ENCODE results near the gene ZNF766. TPM values are rescaled to one million over a fixed set of nuclear protein-coding genes. Genes with fewer than 3 reads are reported as not detected.
A peak's percentile ranks its signal among the peaks of the same experiment; 100 is the strongest.

ZNF766 gene
- total RNA-seq, 2 donors from 2014 or later: 6.8 to 16.9 TPM

- H3K4me3 ChIP-seq: peak within 1 kb of the TSS; percentile 100
- peaks cover 4% of the 10 kb centered on the region for H3K9me3 ChIP-seq
- peaks cover 9 to 17% of the 10 kb centered on the region in 2 donors for H3K4me1 ChIP-seq (ENCODE audit: control insufficient read depth in 1 of 2, low read depth in 2 of 2)
- TF ChIP-seq CTCF (IDR thresholded peaks at IDR 0.05): no peak
- no peaks in the 10 kb centered on the region for H3K27me3 ChIP-seq (replicated peaks; ENCODE audit: insufficient read depth)
- H3K36me3 ChIP-seq: peaks cover 25% of the 10 kb centered on the region
- peak within 1 kb of the TSS; percentile 86 to 98 for H3K27ac ChIP-seq
- DNase-seq (ENCODE audit: low spot score) (peak; percentile 42), ATAC-seq (ENCODE audit: insufficient number of reproducible peaks, low FRiP score, low read depth) (peak; percentile 66)
Observed at GRCh38 chr19:52296773-52297600, 27.6 kb downstream of the ZNF766 start, which contains the start of gene ZNF480. Gene ZNF480, plus strand, starts transcription at chr19:52297169. Its CDS starts 3,244 bp downstream, at chr19:52300413.

GRCh38 chr19:52297601-52298364 lies 28.4 kb downstream of the ZNF766 start:
- peaks cover 4% of the 10 kb centered on the region for H3K9me3 ChIP-seq
- peak overlapping the region; percentile 100 for H3K4me3 ChIP-seq
- no peak for ATAC-seq (ENCODE audit: insufficient number of reproducible peaks, low FRiP score, low read depth)

GRCh38 chr19:52307275-52307674 lies 37.9 kb downstream of the ZNF766 start:
- Histone ChIP-seq H3K27me3 (replicated peaks; ENCODE audit: insufficient read depth) (no peaks in the 10 kb centered on the region), H3K36me3 (peaks cover 52% of the 10 kb centered on the region), H3K9me3 (peaks cover 74% of the 10 kb centered on the region), H3K4me1 (ENCODE audit: control insufficient read depth in 1 of 2, low read depth in 2 of 2) (no peaks in the 10 kb centered on the region), H3K4me3 (no peak overlapping the region), H3K27ac (no peak overlapping the region)
- no peak for ATAC-seq (ENCODE audit: insufficient number of reproducible peaks, low FRiP score, low read depth)
- DNase-seq (ENCODE audit: low spot score): no peak
- no peak for TF ChIP-seq CTCF (IDR thresholded peaks at IDR 0.05)

More at GRCh38 chr19:52297601-52298364, 28.4 kb downstream of the ZNF766 start:
- no peak for TF ChIP-seq CTCF (IDR thresholded peaks at IDR 0.05)
- Histone ChIP-seq H3K36me3 (peaks cover 25% of the 10 kb centered on the region), H3K27ac (peak overlapping the region; percentile 86 to 98), H3K27me3 (replicated peaks; ENCODE audit: insufficient read depth) (no peaks in the 10 kb centered on the region), H3K4me1 (ENCODE audit: control insufficient read depth in 1 of 2, low read depth in 2 of 2) (peaks cover 9 to 17% of the 10 kb centered on the region in 2 donors)
- no peak for DNase-seq (ENCODE audit: low spot score)

- TF ChIP-seq CTCF (IDR thresholded peaks at IDR 0.05): no peak
- no peaks in the 10 kb centered on the region for H3K27me3 ChIP-seq (replicated peaks; ENCODE audit: insufficient read depth)
- H3K27ac ChIP-seq: no peak overlapping the region
- peak overlapping the region; percentile 37 for H3K4me3 ChIP-seq
- no peak for ATAC-seq (ENCODE audit: insufficient number of reproducible peaks, low FRiP score, low read depth)
- H3K4me1 ChIP-seq (ENCODE audit: control insufficient read depth in 1 of 2, low read depth in 2 of 2): no peaks in the 10 kb centered on the region
- H3K9me3 ChIP-seq: peaks cover 100% of the 10 kb centered on the region
- H3K36me3 ChIP-seq: peaks cover 53% of the 10 kb centered on the region
- no peak for DNase-seq (ENCODE audit: low spot score)
Observed at GRCh38 chr19:52322429-52322828, 53.0 kb downstream of the ZNF766 start.

DNA sequence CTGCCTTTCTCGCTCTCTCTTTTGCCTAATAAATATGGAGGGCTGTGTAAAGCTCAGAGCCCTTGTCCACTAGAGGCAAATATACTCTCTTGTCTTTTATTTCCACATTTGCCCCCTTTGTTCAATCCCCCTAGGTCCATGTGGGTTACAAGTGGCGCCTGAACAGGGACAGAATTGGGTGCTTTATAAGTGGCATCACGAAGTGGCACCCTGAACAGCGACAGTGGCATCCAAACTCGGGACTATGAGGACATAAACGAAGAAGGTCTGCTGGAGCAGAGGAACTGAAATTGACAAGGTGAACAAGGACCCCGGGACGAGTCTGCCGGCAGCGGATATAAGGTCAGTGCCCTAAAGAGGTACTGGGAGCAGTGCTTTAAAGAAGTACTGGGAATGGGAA lies 62.4 kb downstream of the ZNF766 start:
- no peaks in the 10 kb centered on the region for H3K36me3 ChIP-seq
- H3K27me3 ChIP-seq (replicated peaks; ENCODE audit: insufficient read depth): no peaks in the 10 kb centered on the region
- no peak overlapping the region for H3K27ac ChIP-seq
- peaks cover 66% of the 10 kb centered on the region for H3K9me3 ChIP-seq
- peaks cover 1 to 2% of the 10 kb centered on the region in 2 donors for H3K4me1 ChIP-seq (ENCODE audit: control insufficient read depth in 1 of 2, low read depth in 2 of 2)
- DNase-seq (ENCODE audit: low spot score) (no peak), ATAC-seq (ENCODE audit: insufficient number of reproducible peaks, low FRiP score, low read depth) (no peak)
- H3K4me3 ChIP-seq: no peak overlapping the region
- TF ChIP-seq CTCF (IDR thresholded peaks at IDR 0.05): no peak
